HG02840 (cell line): ENCODE measurements around the gene FBXO46.
"Not testable (repeated sequence)": the region's sequence is repeated elsewhere in the genome, so short reads cannot be mapped to it uniquely, and the experiment has no call there.

Experiments used
- ATAC-seq: cut with Tn5 transposase; IDR thresholded peaks from one replicate; pipeline ENCODE4 v1.9.1; 2021; ENCODE audit warnings: mild to moderate bottlenecking, moderate library complexity, moderate number of reproducible peaks; ENCODE audit not compliant: unreplicated experiment, low FRiP score

FBXO46 gene

DNA sequence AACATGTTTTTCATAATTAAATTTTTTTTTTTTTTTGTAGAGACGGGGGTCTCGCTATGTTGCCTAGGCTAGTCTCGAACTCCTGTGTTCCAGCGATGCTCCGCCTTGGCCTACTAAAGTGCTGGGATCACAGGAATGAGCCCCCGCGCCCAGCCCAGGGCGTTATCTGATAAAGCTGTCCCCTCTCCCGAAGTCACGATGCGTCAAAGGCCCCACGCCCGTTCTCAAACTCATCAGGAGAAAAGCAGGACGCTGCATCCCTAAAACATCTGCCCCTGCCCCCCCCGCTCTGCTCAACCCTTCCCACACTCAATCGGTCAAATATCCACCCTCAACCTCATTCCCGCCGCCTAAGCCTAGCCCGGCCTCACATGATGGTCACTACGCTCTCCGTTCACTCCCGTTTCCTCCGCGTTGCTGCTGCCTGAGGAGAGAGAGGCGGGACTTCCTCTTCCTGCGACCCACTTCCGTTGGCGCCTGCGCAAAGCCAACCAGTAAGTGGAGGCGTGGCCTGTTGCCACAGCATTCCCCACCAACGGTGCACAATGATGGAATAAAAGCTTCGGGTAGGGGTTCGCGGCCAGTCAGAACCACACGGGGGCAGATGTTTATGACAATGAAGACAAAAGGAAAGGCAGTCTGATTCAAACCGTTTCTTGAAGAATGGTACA lies 39.0 kb downstream of the FBXO46 start, which contains the start of gene SNRPD2:
Gene SNRPD2 (minus strand): TSS at position 438 of the 671 bp plus-strand sequence. CDS start 65 bp downstream, at position 373.
- peak; percentile 49 for ATAC-seq

DNA sequence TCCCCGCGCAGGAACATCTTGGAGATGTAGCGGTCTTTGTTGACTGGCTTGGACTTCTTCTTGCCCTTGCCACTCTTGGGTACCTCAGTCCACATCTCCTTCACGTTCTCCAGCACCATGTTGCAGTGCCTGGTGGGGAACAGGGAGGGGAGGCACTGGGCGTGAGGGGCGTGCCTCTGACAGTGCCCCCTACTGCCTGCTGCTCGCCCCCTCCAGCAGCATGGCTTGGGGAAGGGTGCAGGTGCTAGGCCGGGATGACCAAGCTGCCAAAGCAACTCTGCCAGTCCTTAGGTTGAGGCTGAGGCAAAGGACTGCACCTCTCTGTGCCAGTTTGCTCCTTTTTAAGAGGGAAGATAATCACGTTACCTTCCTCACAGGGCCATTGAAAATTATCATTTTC lies 43.1 kb downstream of the FBXO46 start:
- no peak for ATAC-seq

DNA sequence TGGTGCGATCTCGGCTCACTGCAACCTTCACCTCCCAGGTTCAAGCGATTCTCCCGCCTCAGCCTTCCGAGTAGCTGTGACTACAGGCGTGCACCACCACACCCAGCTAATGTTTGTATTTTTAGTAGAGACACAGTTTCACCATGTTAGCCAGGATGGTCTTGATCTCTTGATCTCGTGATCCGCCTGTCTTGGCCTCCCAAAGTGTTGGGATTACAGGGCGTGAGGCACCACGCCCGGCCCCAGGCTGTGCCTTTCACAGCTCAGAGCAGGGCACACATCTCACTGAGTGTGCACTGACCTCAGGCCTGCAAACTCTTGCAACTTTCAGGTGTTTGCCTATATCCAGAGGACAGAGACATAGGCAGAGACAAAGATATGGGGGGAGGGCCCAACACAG lies 45.7 kb downstream of the FBXO46 start:
- ATAC-seq = not testable (repeated sequence)

DNA sequence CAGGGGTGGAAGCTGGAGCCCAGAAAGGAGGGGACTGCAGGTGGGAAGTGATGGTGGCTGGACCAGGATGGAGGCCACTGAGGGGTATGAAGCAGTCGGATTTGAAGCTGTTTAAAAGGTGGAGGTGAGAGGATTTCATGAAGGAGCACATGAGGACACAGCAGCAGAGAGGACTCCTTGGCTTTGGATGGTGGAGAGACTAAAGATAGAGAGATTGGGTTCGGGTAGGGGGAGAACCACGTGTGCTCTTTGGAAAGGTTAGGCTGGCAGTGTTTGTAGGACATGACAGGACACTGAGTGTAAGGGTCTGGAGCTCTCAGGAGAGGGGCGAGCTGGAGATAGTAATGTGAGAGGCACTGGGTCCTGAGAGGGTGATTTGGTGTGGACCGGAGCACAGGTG lies 47.8 kb downstream of the FBXO46 start:
- ATAC-seq = no peak

DNA sequence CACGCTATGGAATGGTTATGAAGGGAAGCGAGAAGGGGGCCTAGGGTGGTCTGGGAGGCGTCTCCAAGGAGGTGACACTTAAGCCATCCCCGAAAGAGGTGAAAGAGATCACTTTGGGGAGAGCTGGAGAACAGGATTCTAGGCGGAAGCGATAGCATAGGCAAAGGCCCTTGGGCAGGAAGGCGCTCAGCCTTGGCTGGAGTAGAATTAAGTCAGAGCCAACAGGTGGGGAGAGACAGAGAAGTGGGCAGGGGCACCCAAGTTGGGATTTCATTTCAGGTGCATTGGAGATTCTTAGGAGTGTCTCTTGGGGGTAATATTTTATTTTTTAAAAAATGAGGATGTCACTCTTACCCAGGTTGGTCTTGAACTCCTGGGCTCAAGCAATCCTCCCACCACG lies 48.6 kb downstream of the FBXO46 start:
- no peak for ATAC-seq

DNA sequence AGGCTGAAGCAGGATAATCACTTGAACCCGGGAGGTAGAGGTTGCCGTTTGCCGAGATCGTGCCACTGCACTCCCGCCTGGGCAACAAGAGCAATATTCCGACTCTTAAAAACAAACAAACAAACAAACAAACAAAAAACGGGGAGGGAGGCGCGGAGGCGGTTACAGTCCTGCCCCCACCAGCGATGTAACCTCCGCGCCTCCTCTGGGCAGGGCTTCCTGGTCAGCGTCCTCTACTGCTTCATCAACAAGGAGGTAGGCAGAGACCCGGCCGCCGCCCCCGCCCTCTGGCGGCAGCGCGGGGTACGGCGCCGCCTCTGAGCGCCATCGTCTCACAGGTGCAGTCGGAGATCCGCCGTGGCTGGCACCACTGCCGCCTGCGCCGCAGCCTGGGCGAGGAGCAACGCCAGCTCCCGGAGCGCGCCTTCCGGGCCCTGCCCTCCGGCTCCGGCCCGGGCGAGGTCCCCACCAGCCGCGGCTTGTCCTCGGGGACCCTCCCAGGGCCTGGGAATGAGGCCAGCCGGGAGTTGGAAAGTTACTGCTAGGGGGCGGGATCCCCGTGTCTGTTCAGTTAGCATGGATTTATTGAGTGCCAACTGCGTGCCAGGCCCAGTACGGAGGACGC lies 49.2 kb downstream of the FBXO46 start:
- ATAC-seq = peak; percentile 58

DNA sequence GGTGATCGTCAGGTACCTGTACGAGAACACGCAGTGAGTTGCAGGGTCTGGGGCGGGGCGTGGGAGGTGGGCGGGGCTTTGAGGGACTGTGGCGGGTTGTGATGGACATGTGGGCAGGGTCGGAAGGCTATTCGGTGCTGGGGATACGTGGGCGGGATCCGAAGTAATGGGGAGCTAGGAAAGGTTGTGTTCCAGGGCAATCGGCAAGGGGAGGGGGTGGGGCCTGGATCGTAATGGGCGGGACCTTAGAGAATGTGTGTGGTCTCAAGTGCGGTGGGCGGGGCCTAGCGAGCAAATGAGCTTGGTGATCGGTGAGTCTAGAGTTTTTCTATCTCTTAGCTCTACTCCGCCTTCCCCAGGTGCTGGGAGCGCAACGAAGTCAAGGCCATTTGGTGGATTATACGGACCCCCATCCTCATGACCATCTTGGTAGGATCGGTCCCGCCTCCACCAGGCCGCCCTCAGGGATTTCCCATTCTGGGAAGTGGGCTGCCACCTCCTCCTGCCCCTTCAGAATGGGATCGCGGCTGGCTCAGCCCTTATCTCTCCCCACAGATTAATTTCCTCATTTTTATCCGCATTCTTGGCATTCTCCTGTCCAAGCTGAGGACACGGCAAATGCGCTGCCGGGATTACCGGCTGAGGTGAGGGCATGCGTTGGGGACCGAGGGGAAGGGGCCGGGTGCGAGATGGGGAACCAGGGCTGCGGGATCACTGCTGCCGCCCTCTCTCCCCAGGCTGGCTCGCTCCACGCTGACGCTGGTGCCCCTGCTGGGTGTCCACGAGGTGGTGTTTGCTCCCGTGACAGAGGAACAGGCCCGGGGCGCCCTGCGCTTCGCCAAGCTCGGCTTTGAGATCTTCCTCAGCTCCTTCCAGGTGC lies 53.1 kb downstream of the FBXO46 start:
- ATAC-seq = no peak

DNA sequence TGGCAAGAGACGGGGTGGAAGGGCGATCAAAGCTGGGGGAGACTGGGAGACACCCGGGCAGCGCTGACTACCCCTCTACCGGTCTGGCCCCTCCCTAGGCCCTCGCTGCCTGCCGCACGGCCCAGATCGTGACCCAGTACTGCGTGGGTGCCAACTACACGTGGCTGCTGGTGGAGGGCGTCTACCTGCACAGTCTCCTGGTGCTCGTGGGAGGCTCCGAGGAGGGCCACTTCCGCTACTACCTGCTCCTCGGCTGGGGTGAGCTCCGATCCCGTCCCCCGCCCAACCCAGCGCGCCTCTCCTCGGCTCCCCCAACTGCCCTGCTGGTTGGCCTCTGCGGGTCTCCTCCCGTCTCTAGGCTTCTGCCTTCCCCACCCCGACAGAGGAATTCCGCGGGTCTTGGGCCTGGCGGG lies 53.8 kb downstream of the FBXO46 start:
- ATAC-seq = no peak

DNA sequence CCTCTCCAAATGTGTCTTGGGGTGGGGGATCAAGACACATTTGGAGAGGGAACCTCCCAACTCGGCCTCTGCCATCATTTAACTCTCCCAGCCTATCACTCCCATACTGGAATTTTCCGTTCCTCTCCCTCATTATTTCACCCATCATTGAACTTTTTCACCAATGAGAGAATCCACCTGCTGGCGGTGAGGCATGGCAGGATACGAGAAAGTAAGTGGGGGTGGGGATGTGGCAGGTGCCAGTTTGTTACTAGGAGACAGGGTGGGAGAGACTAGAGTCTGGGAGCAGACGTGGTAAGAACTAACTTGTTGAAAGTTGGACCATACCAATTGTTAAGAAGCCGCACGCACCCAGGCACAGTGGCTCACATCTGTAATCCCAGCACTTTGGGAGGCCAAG lies 55.8 kb downstream of the FBXO46 start:
- no peak for ATAC-seq

DNA sequence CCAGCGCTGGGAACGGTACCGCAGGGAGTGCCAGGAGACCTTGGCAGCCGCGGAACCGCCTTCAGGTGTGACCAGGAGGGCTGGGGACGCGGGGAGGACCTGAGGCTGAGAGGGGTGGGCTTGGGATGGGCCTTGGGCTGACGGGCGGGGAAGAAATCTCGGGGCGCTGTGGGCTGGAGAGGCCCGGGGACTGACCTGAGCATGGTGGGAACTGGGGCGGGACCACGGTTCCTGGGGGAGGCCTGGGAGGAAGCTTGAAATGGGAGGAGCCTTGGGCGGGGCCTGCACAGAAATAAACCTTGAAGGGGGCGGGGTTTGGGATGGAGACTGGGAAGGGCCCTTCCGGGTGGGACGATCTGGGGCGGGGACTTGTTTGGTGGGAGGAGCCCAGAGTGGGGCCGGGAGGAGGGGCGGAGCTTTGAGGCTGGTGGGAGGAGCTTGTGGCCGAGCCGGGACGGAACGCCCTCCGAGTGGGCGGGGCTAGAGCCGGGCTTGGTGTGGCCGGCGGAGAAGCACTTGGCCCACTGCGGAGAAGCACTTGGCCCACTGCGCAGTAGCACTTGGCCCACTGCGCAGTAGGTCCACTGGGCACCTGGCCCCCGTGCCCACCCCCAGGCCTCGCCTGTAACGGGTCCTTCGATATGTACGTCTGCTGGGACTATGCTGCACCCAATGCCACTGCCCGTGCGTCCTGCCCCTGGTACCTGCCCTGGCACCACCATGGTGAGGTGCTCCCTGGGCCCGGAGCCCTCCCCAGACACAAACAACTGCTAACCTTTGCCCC lies 59.8 kb downstream of the FBXO46 start:
- peak; percentile 41 for ATAC-seq

DNA sequence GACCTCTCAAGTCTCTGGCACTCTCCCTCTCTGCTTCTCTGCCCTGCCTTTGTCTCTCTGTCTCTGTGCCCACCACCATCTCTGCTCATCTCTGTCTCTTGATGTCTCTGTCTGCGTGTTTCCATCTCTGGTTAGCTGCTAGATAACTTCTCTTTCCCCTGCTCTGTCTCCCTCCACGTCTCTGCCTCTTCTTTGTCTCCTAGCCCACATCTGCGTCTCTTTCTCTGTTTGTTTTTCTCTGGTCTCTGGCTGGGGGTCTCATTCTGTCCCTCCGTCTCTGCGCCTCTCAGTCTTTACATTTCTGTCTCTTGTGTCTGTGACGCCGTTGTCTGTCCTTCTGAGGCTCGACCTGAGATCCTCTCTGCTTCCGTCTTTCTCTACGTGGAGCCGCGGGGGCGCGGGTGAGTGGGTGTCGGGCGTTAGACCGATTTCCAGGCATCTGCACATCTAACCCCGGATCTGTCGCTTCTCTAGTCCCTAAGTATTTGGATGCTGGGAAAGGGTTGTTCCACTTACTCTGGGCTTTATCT lies 62.3 kb downstream of the FBXO46 start:
- ATAC-seq = no peak

DNA sequence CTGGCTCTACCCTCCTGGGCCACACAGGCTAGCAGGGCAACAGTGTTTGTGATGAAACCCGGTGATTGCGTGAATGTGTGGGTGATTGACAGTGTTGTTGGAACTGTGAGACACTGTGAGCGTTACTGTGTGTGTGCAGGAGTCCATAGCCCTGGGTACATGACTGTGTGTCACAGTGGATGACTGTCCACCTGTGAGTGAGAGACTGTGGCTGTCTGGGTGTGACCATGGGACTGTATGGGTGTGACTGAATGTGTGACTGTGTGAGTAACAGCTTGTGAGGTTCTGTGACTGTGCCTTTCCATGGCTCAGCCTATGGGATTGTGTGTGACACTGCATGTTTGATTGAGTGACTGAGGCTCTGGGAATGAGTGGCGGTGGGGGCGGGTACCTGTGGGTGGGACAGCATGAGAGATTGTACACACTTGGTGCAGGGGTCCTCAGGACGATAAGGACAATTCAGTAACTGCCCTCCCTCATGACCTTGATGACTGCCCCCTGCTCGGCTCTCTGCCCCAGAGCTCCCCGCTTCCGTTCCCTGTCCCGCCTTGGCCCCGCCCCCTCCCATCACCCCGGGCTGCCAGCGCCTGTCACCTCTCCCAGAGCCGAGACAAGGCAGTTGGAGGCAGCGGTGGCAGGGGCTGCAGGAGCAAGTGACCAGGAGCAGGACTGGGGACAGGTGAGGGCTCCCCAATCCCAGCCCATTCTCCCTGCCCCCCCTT lies 62.9 kb downstream of the FBXO46 start, which contains the start of gene GIPR:
Gene GIPR (plus strand): TSS at position 602 of the 722 bp plus-strand sequence. CDS start 1,300 bp downstream, outside the sequence.
- ATAC-seq = no peak

DNA sequence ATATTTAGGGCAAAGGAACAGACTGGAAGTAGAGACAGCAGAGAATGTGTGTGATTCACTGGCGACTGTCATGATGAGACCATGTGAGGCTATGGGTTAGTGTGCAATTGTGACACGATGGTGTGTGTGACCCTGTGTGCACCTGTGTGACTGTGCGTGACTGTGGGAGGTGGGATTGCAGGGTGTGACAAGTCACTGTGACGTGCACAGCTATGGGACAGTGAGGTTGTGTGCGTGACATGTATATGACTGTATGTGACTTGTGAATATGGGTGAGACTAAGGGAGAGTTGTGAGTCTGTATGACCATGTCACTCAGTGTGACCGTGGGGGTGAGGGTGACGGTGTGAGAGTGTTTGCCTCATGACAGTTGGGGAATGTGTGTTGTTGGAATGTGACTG lies 66.1 kb downstream of the FBXO46 start:
- no peak for ATAC-seq

DNA sequence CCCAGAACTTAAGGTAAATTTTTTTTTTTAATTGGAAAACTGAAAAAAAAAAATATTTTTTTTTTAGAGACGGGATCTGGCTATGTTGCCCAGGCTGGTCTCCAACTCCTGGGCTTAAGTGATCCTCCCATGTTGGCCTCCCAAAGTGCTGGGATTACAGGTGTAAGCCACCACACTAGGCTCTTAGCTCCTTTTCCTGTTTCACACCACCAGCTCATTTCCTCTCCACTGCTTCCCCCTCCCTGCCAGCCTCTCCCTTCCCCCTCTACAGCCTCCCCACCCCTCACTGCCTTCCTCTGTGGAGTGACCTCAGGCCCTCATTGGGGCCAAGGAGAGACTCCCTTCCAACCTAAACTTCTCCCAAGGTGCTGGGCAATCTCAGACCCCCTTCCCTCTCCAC lies 66.9 kb downstream of the FBXO46 start:
- ATAC-seq = no peak

DNA sequence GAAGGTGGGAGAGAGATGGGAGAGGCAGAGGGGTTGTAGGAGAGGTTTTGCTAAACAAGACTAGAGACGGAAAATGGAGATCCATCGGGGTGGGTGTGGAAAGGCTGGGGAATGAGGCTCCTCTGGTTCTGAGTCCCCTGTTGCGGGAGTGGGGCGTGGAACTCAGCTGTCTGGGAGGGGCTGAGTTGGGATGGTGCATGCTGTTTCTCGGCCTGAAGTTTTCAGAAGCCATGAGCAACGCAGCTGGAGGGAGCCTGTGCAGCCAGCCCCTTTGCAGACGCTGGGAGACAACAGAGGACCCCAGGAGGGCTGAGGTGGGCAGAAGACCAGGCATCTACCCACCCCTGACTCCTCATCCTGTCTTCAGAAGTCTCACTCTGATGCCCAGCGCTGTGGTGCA lies 70.1 kb downstream of the FBXO46 start:
- ATAC-seq = no peak
